ENCODE results near the gene DPP6.

Gene DPP6

DNA sequence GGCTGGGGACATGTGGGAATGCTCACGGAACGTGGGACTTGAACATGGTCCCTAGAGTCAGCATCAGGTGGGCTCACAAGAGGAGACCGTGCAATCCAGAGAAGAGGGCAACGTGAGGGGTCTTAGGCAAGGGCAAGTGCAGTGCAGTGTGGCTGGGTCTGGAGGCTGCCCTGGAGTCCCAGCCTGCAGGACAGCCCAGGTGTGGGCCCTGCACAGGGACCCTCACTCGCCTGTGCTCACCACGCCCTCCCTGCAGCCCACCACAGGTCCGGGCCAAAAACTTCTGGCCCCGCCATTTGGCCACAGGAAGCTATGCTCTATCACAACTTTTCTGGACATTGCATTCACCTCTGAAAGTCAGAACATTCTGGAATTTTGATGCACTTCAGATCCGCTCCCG is 817.2 kb downstream of the DPP6 start:
- H3K4me3 ChIP-seq (ENCODE audit: low read depth, low read length), result no peak overlapping the region
- no peak overlapping the region for H3K27ac ChIP-seq
- TF ChIP-seq, protein P1, sequence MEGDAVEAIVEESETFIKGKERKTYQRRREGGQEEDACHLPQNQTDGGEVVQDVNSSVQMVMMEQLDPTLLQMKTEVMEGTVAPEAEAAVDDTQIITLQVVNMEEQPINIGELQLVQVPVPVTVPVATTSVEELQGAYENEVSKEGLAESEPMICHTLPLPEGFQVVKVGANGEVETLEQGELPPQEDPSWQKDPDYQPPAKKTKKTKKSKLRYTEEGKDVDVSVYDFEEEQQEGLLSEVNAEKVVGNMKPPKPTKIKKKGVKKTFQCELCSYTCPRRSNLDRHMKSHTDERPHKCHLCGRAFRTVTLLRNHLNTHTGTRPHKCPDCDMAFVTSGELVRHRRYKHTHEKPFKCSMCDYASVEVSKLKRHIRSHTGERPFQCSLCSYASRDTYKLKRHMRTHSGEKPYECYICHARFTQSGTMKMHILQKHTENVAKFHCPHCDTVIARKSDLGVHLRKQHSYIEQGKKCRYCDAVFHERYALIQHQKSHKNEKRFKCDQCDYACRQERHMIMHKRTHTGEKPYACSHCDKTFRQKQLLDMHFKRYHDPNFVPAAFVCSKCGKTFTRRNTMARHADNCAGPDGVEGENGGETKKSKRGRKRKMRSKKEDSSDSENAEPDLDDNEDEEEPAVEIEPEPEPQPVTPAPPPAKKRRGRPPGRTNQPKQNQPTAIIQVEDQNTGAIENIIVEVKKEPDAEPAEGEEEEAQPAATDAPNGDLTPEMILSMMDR (IDR thresholded peaks at IDR 0.05; ENCODE audit: low read depth, low read length, missing control alignments), result no peak
- H3K36me3 ChIP-seq (replicated peaks), result no peaks in the 10 kb centered on the region
- H3K27me3 ChIP-seq (replicated peaks), result no peaks in the 10 kb centered on the region
- no peak for DNase-seq
- in situ Hi-C loops (cut with HindIII; ENCODE audit: low pct_ligation_motif_present, low sequenced_read_pairs), result no loop called here

DNA sequence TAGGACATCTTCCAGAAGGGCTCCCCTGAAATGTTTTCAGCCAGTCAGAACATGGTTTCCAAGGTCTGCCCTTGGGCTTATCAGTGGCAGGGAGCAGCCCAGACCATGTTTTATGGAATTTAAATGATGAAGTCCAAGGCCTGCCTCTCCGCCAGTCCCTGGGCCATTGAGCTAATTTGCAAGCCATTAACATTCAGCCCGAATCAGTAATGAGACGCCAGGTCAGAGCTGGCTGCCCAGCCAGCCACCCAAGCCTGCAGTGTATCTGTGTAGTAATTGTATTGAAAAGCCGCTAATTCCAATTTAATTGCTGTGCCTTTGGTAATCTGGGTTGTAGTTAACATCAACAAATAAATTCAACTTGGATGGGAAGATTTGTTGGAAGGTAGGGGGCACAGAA is 819.3 kb downstream of the DPP6 start:
- Histone ChIP-seq H3K4me3 (ENCODE audit: low read depth, low read length) (no peak overlapping the region), H3K27me3 (replicated peaks) (no peaks in the 10 kb centered on the region), H3K36me3 (replicated peaks) (no peaks in the 10 kb centered on the region), H3K27ac (no peak overlapping the region)
- TF ChIP-seq, protein P1 (IDR thresholded peaks at IDR 0.05; ENCODE audit: low read depth, low read length, missing control alignments), result no peak
- DNase-seq, result no peak
- in situ Hi-C loops (cut with HindIII; ENCODE audit: low pct_ligation_motif_present, low sequenced_read_pairs), result no loop called here

DNA sequence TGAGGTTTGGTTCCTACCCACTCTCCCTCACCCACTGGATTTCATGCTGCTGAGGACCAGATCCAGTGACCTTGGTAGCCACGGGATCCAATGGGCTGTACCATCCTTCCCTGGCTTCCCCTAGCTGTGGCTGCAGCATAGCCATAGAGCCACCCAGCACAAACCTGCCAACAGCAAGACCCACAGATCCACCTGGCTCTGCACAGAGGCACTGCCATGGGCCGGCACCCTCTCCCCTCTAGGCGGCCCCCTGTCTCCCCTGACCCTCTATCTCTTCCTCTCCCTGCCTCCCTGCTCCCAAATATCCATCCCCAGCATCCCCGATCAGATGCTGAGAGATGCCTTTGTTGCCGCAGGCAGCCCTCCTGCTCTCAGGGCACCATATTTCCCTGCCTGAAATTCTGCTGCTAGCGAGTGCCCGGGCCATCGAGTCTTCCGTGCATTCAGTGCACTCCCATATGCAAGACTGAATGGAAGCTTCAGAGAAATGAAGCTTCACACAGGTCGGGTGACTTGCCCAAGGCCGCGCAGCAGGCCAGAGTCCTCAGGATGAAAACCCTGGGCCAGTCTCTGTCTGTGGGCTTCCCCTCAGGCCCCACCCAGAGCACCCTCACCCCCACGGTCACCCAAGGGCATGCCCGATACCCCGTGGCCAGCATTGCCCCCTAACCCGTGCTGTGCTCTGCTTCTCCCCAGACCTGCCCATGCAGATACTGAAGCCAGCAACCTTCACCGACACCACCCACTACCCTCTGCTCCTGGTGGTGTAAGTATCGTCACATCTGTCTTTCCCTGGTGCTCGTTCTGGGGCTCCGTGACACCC is 819.9 kb downstream of the DPP6 start:
- Histone ChIP-seq H3K36me3 (replicated peaks) (no peaks in the 10 kb centered on the region), H3K27me3 (replicated peaks) (no peaks in the 10 kb centered on the region), H3K4me3 (ENCODE audit: low read depth, low read length) (no peak overlapping the region), H3K27ac (no peak overlapping the region)
- TF ChIP-seq, protein P1 (IDR thresholded peaks at IDR 0.05; ENCODE audit: low read depth, low read length, missing control alignments), result no peak
- no peak for DNase-seq
- in situ Hi-C loops (cut with HindIII; ENCODE audit: low pct_ligation_motif_present, low sequenced_read_pairs), result no loop called here

DNA sequence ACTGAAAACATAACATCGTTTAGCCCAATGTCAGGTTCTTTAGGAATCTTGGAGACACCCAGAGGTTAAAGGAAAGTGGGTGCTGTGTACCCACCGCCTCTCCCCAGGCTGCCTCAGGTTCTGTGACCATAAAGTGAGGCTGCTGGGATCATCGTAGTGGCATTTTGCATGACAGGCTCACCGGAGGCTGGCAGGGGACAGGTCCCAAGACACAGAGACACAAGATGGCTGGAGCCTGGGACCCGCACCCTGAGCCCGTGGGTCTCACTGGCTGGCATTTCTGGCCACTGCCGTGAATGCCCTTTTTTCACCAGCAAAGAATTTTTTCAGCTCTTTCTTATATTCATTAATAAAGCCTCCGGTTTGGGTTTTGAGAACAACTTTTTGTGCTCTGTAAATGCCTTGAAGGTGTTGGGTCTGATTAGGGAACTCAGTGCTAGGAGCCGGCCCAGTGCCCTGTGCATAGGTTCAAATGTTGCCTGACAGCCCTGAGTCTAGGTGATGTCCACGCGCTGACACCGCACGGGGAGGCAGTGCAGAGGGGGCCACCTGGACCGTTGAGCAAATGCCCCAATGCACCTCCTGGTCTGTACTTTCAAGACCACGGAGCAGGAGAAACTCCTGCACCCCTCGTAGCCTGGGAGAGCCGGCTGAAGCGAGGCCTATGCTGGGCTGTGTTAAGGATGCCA is 820.8 kb downstream of the DPP6 start:
- no peak overlapping the region for H3K4me3 ChIP-seq (ENCODE audit: low read depth, low read length)
- in situ Hi-C loops (cut with HindIII; ENCODE audit: low pct_ligation_motif_present, low sequenced_read_pairs), result no loop called here
- no peak for DNase-seq
- H3K27me3 ChIP-seq (replicated peaks), result no peaks in the 10 kb centered on the region
- TF ChIP-seq, protein P1 (IDR thresholded peaks at IDR 0.05; ENCODE audit: low read depth, low read length, missing control alignments), result no peak
- H3K27ac ChIP-seq, result no peak overlapping the region
- no peaks in the 10 kb centered on the region for H3K36me3 ChIP-seq (replicated peaks)

DNA sequence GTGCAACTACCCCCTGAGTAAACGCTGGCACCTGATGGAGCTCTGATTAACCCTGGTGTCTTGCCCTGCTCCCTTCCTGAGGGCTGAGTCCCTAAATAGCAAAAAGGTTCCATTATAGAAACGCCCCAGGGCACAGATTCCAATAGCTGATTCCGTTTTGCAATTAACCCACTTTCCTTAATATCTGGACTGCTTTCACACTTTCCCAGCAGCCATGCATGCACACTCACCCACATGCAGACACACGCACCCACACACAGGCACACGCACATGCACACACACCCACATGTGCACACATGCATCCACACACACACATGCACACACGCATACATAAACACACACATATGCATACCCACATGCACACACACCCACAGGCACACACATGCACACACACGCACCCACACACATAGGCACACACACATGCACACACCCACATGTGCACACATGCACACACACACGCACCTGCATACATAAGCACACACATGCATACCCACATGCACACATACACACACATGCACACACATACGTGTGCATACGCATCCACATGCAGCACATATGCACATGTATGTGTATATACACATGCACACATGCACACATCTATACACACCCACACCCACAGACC is 821.4 kb downstream of the DPP6 start:
- no peak for DNase-seq
- Histone ChIP-seq H3K4me3 (ENCODE audit: low read depth, low read length) (no peak overlapping the region), H3K36me3 (replicated peaks) (no peaks in the 10 kb centered on the region), H3K27me3 (replicated peaks) (no peaks in the 10 kb centered on the region), H3K27ac (no peak overlapping the region)
- in situ Hi-C loops (cut with HindIII; ENCODE audit: low pct_ligation_motif_present, low sequenced_read_pairs), result no loop called here
- TF ChIP-seq, protein P1 (IDR thresholded peaks at IDR 0.05; ENCODE audit: low read depth, low read length, missing control alignments), result no peak

Measured in brain microvascular endothelial cell (primary cell).